Stimulated activated CD4-positive, alpha-beta T cell treated with anti-CD3 and anti-CD28 coated beads, TNF-alpha, amount 100 ng/mL, for 4 hours (primary cell): ENCODE measurements around the gene NXPE2.

Source experiments
- DNase-seq, 3 experiments: peaks; one replicate each; pipeline ENCODE4 v3.0.0-alpha.2; 2020; ENCODE audit warnings: low read depth in 3 of 3

The NXPE2 gene

GRCh38 chr11:114745150-114745671 is 66.9 kb downstream of the NXPE2 start:
- no peak for DNase-seq

DNA sequence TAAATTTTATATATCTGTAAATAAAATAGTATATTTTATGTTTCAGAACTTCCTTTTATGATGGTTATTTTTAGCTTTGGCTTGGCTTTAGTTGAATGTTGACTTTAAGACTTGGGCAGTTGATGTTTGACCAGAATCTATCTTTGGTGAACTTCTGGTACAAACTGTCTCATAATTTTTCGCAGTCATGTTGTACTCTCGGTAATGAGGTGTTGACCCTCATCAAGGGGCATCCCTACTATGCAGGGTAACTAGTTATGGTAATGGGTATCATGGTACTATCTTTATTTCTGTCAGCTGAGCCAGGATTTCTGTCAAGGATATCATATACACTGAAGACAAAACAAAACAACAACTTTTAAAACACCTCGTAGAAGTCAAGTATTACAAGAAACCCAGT is 67.7 kb downstream of the NXPE2 start:
- DNase-seq, result no peak
